ENCODE data around the gene PRKAG2. TPM values are rescaled to one million over a fixed set of nuclear protein-coding genes. Genes with fewer than 3 reads are reported as not detected.

Gene PRKAG2
- total RNA-seq (2022; extraction: Qiagen RNA extraction), result 34.2 to 46.2 TPM (median 35.5 TPM) in 5 replicates

GRCh38 chr7:151876899-151877777 lies at the start of gene PRKAG2:
Gene PRKAG2, minus strand, starts transcription at chr7:151877115. Its CDS starts 495 bp downstream, at chr7:151876620.

GRCh38 chr7:151519765-151520418 lies 357.0 kb downstream of the PRKAG2 start, which contains the start of gene RHEB:
Gene RHEB, minus strand, starts transcription at chr7:151519895. Its CDS starts 384 bp downstream, at chr7:151519511.

Other genes starting within 250 kb of the PRKAG2 start
- not detected in 5 replicates for gene GALNTL5, start 79.3 kb upstream of the PRKAG2 start, total RNA-seq (2022; extraction: Qiagen RNA extraction)
- 19.2 to 24.3 TPM (median 23.5 TPM) in 5 replicates for gene GALNT11, start 148.6 kb upstream of the PRKAG2 start, total RNA-seq (2022; extraction: Qiagen RNA extraction)

Measured in A549 treated with CORT108297 at 1 μM for 4 hours (cell line).